Type B pancreatic cell (in vitro differentiated cells): ENCODE measurements around the gene SGK1. TPM values are rescaled to one million over a fixed set of nuclear protein-coding genes. Genes with fewer than 3 reads are reported as not detected.

ENCODE experiments used
- DNase-seq: peaks from one replicate; pipeline ENCODE4 v3.0.0; 2021; ENCODE audit warnings: mixed read lengths; ENCODE audit not compliant: unreplicated experiment; ENCODE audit errors: extremely low spot score
- H3K27ac Mint-ChIP-seq: 2 replicates; pipeline ENCODE4 v1.8.0; 2021; ENCODE audit warnings: mild to moderate bottlenecking, mixed read lengths
- H3K27me3 Mint-ChIP-seq: 2 replicates; pipeline ENCODE4 v1.8.0; 2021; ENCODE audit warnings: mixed read lengths
- H3K36me3 Mint-ChIP-seq: 2 replicates; pipeline ENCODE4 v1.8.0; 2021; ENCODE audit warnings: mixed read lengths
- H3K4me1 Mint-ChIP-seq: one replicate; pipeline ENCODE4 v1.8.0; 2021; ENCODE audit warnings: mixed read lengths; ENCODE audit not compliant: unreplicated experiment
- H3K4me3 Mint-ChIP-seq: 2 replicates; pipeline ENCODE4 v1.8.0; 2021; ENCODE audit warnings: mild to moderate bottlenecking, mixed read lengths
- H3K9me3 Mint-ChIP-seq: 2 replicates; pipeline ENCODE4 v1.8.0; 2021; ENCODE audit warnings: mixed read lengths
- CTCF ChIP-seq: fragments of 200-600 bp; sonication (generic); conservative IDR thresholded peaks from 2 replicates; pipeline ENCODE4 v1.5.0; 2021; ENCODE audit warnings: antibody characterized with exemption, mild to moderate bottlenecking
- total RNA-seq: library from RNA; stranded (reverse); gene quantifications from 2 replicates; pipeline ENCODE4 v1.2.1, GENCODE V29; 2021; ENCODE audit warnings: low replicate concordance

SGK1 gene
- total RNA-seq, 1 donor from 2014 or later, result 52.6 TPM

DNA sequence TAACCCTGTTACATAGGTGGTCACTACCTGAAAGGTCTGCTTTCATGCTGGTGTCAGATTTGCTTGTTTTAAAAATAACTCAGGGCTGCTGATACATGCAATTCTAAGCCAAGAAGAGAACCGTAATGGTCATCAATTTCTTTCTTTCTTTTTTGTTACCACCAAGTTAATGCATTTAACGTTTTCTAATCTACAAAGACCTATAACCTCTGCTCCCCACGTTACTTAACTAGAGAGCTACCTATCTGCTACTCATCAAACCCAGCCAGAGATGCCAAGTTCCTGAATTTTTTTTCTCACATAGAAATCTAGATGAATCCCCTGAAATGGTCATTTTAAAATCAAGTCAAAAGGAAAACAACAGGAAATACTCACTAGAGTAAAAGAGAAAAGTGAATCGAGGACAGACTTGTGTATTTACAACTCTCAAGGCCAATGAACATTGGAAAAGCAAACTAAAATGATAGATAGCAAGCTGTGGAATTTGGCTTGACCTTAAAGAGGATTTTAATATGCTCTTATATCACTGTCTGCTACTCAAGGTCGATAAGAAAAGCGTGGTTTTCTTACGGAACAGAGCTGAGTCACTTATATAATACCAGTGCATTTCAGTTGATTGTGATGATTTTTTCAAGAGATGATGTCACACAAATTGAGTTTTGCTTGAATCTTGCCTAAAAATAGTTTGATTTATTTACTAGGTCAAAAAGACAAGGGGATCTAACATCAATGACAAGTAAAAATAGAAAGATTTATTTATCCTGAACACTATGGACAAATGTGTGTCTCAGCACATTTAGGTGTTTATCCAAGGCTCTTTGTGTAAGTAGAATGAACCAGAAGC is 67.9 kb downstream of the SGK1 start:
- TF ChIP-seq CTCF, result no peak
- H3K4me3 Mint-ChIP-seq, result peak overlapping the region; percentile 51
- peaks cover 34% of the 10 kb centered on the region for H3K4me1 Mint-ChIP-seq
- H3K27ac Mint-ChIP-seq, result peak overlapping the region; percentile 73
- DNase-seq, result no peak
- H3K27me3 Mint-ChIP-seq, result no peaks in the 10 kb centered on the region
- no peaks in the 10 kb centered on the region for H3K36me3 Mint-ChIP-seq
- no peaks in the 10 kb centered on the region for H3K9me3 Mint-ChIP-seq

DNA sequence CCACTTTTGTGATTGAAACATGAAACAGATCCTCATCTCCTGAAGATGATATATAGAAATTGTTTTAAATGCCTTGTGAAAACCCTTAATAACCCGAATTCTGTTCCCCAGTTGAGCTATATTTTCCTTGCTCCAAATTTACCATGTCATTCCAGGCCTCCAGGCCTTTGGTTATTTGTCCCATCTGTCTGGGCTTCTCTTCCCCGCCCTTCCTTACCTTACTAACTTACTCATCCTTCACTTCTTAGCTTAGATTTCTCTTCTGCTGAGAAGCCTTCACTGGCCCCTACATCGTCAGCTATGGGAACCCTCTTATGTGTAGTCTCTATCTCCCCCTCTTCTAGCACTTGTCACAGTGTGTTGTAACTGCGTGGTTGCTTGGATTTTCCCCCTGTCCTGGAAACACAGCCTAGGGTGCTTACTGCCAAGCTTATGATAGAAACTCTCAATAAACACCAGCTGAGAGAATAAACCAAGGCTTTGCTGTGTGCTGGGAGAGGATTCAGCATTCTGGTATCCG is 68.6 kb downstream of the SGK1 start:
- Mint-ChIP-seq H3K27me3 (no peaks in the 10 kb centered on the region), H3K4me3 (no peak overlapping the region), H3K27ac (peak overlapping the region; percentile 73), H3K4me1 (peaks cover 31% of the 10 kb centered on the region), H3K36me3 (no peaks in the 10 kb centered on the region), H3K9me3 (no peaks in the 10 kb centered on the region)
- DNase-seq, result no peak
- TF ChIP-seq CTCF, result no peak

DNA sequence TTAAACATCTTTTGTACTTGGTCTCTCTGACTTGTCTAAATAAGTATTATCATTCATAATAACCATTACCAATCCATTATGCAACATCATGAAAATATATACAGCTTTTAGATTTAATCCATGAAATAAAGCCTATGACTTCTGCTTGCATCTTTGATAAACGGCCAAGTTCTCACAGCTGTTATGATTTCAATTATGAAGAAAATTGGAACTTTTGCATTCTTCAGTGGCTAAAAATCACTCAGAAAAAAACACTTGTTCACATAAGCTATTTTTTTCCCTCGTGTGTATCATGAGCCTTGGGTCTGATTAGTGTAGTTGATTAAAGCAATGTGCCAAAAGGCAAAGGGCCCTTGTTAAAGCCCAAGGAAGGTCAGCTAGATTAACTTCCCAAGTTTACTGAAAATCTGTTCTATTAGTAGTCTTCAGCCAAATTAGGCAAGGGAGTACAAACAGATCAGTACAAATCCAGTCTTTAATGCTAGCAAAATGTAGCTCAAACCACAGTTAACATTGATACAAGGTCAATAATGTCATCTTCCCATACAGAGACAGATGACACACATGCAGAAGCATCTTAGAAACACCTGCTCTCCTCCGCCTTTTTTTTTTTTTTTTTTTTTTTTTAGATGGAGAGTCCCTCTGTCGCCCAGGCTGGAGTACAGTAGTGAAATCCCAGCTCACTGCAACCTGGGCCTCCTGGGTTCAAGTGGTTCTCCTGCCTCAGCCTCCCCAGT is 69.9 kb downstream of the SGK1 start:
- Mint-ChIP-seq H3K27ac (no peak overlapping the region), H3K4me1 (peaks cover 23% of the 10 kb centered on the region), H3K4me3 (no peak overlapping the region), H3K27me3 (no peaks in the 10 kb centered on the region), H3K9me3 (no peaks in the 10 kb centered on the region), H3K36me3 (no peaks in the 10 kb centered on the region)
- no peak for DNase-seq
- TF ChIP-seq CTCF, result no peak

DNA sequence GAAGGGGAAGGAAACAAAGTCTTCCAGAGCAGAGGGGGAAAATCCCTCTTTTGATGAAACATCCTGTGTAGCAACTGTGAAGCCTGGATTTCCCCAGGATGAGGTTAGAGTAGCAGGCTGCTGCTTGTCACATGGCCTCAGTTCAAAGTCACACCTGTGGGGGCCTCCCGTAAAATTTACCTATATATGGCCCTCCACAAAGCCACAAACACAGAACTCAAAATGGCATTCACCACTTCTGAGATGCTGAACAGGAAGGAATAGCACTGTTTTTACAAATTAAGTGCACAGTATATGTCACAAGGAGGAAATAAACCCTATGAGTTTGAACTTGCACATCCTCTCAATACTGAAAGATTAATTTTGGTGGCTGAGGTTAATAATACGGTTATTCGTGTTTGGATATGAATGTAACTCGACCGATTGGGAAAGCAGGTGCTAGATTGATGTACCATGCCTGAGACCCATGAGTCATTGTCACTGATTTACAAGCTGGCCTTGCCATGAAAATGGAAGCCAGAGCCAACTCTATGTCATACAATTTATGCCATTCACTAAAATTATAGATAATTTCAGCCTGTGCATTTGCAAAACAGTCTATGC is 70.6 kb downstream of the SGK1 start:
- no peak for DNase-seq
- Mint-ChIP-seq H3K4me3 (no peak overlapping the region), H3K9me3 (no peaks in the 10 kb centered on the region), H3K4me1 (peaks cover 23% of the 10 kb centered on the region), H3K27me3 (no peaks in the 10 kb centered on the region), H3K27ac (no peak overlapping the region), H3K36me3 (no peaks in the 10 kb centered on the region)
- no peak for TF ChIP-seq CTCF

DNA sequence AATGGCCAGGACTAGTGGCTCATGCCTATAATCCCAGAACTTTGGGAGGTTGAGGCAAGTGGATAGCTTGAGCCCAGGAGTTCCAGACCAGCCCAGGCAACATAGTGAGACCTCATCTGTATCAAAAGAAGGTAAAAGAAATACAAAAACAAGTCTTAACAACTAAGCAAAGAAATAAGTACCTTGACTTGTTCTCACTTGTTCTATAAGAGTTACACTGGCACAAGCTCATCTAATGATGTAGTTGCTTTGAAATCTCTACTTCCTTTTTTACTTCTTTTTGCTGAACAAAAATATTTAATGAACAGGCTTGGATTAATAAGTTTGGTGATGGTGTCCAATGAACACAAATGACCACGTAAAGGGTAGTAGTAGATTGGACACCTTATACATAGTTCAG is 72.2 kb downstream of the SGK1 start:
- Mint-ChIP-seq H3K27me3 (no peaks in the 10 kb centered on the region), H3K4me1 (peaks cover 22% of the 10 kb centered on the region), H3K4me3 (no peak overlapping the region), H3K36me3 (no peaks in the 10 kb centered on the region), H3K27ac (no peak overlapping the region), H3K9me3 (peaks cover 4% of the 10 kb centered on the region)
- TF ChIP-seq CTCF, result no peak
- DNase-seq, result no peak
